Loucy (cell line): ENCODE data around the gene RACGAP1.

ENCODE experiments used
- H2AFZ ChIP-seq: fragments of 200-600 bp; sonication (generic); 2 replicates; pipeline ENCODE4 v1.6.0; 2016; ENCODE audit warnings: antibody characterized with exemption, mild to moderate bottlenecking, low read length, moderate library complexity
- H3F3A ChIP-seq: fragments of 200-600 bp; 2 replicates; pipeline ENCODE4 v1.6.0; 2016; ENCODE audit warnings: antibody characterized with exemption, low read depth, mild to moderate bottlenecking
- H3K27me3 ChIP-seq: fragments of 200-600 bp; sonication (generic); 2 replicates; pipeline ENCODE4 v1.6.1; 2014; ENCODE audit warnings: low read length, mild to moderate bottlenecking; ENCODE audit not compliant: insufficient read depth, poor library complexity, severe bottlenecking
- H3K36me3 ChIP-seq: fragments of 200-600 bp; sonication (generic); 2 replicates; pipeline ENCODE4 v1.6.1; 2016; ENCODE audit warnings: low read length; ENCODE audit not compliant: insufficient read depth
- H3K4me1 ChIP-seq: fragments of 200-600 bp; sonication (generic); 2 replicates; pipeline ENCODE4 v1.5.1; 2014; ENCODE audit warnings: low read length, mild to moderate bottlenecking; ENCODE audit not compliant: insufficient read depth, poor library complexity, severe bottlenecking
- H3K4me2 ChIP-seq: fragments of 200-600 bp; sonication (generic); 2 replicates; pipeline ENCODE4 v1.6.0; 2014; ENCODE audit warnings: antibody characterized with exemption, low read length, low read depth, mild to moderate bottlenecking; ENCODE audit not compliant: poor library complexity, severe bottlenecking
- H3K4me3 ChIP-seq: fragments of 200-600 bp; sonication (generic); 2 replicates; pipeline ENCODE4 v1.5.1; 2014; ENCODE audit warnings: low read length, mild to moderate bottlenecking, mixed read lengths; ENCODE audit not compliant: poor library complexity, severe bottlenecking
- H3K79me2 ChIP-seq: fragments of 200-600 bp; sonication (generic); 2 replicates; pipeline ENCODE4 v1.6.1; 2014; ENCODE audit warnings: low read length; ENCODE audit not compliant: insufficient read depth
- H3K9ac ChIP-seq: fragments of 200-600 bp; sonication (generic); 2 replicates; pipeline ENCODE4 v1.6.0; 2014; ENCODE audit warnings: mild to moderate bottlenecking, low read depth, low read length, moderate library complexity; ENCODE audit not compliant: poor library complexity, severe bottlenecking
- H3K9me2 ChIP-seq: fragments of 200-600 bp; sonication (generic); replicated peaks from 2 replicates; pipeline ENCODE4 v1.6.1; 2016; ENCODE audit warnings: low read depth, low read length, mixed read lengths
- H3K9me3 ChIP-seq: fragments of 200-600 bp; sonication (generic); 2 replicates; pipeline ENCODE4 v1.6.1; 2014; ENCODE audit warnings: mild to moderate bottlenecking, antibody characterized with exemption, low read length, low read depth; ENCODE audit not compliant: insufficient read depth
- H4K20me1 ChIP-seq: fragments of 200-600 bp; sonication (generic); 2 replicates; pipeline ENCODE4 v1.6.0; 2014; ENCODE audit warnings: antibody characterized with exemption, low read length, mild to moderate bottlenecking; ENCODE audit not compliant: insufficient read depth, poor library complexity, severe bottlenecking
- CTCF ChIP-seq: fragments of 200-600 bp; sonication (generic); conservative IDR thresholded peaks from 2 replicates; pipeline ENCODE4 v1.5.1; 2014; ENCODE audit warnings: mild to moderate bottlenecking, antibody characterized with exemption, low read length
- EZH2phosphoT487 ChIP-seq: fragments of 200-600 bp; IDR thresholded peaks from 2 replicates; pipeline ENCODE4 v1.6.1; 2018; ENCODE audit warnings: antibody characterized with exemption, mild to moderate bottlenecking, moderate library complexity, borderline replicate concordance

The RACGAP1 gene

GRCh38 chr12:50072198-50072907 lies 47.1 kb upstream of the RACGAP1 start:
- H2AFZ ChIP-seq, result no peak overlapping the region
- H3K4me2 ChIP-seq, result no peak overlapping the region
- H3K36me3 ChIP-seq, result no peaks in the 10 kb centered on the region
- H4K20me1 ChIP-seq, result no peaks in the 10 kb centered on the region
- H3K79me2 ChIP-seq, result no peaks in the 10 kb centered on the region
- no peaks in the 10 kb centered on the region for H3K9me3 ChIP-seq
- H3K4me3 ChIP-seq, result no peak overlapping the region
- no peak for TF ChIP-seq CTCF
- no peak for TF ChIP-seq EZH2phosphoT487
- H3K9me2 ChIP-seq, result no peaks in the 10 kb centered on the region
- no peaks in the 10 kb centered on the region for H3F3A ChIP-seq
- no peak overlapping the region for H3K9ac ChIP-seq
- no peaks in the 10 kb centered on the region for H3K27me3 ChIP-seq
- H3K4me1 ChIP-seq, result peaks cover 5% of the 10 kb centered on the region

GRCh38 chr12:50070314-50071060 lies 45.2 kb upstream of the RACGAP1 start:
- Histone ChIP-seq H3K9me2 (no peaks in the 10 kb centered on the region), H3K4me2 (peak overlapping the region; percentile 41), H3K4me3 (peak overlapping the region; percentile 32), H3K36me3 (no peaks in the 10 kb centered on the region), H3K4me1 (peaks cover 21% of the 10 kb centered on the region), H4K20me1 (no peaks in the 10 kb centered on the region), H3K27me3 (no peaks in the 10 kb centered on the region), H3F3A (no peaks in the 10 kb centered on the region), H3K9ac (peak overlapping the region; percentile 9), H3K79me2 (no peaks in the 10 kb centered on the region), H2AFZ (peak overlapping the region; percentile 57), H3K9me3 (no peaks in the 10 kb centered on the region)
- TF ChIP-seq CTCF (peak; percentile 96), EZH2phosphoT487 (no peak)

GRCh38 chr12:50069539-50069938 lies 44.2 kb upstream of the RACGAP1 start:
- no peaks in the 10 kb centered on the region for H4K20me1 ChIP-seq
- TF ChIP-seq EZH2phosphoT487 (no peak), CTCF (no peak)
- H3K9ac ChIP-seq, result no peak overlapping the region
- no peaks in the 10 kb centered on the region for H3K27me3 ChIP-seq
- no peaks in the 10 kb centered on the region for H3K9me2 ChIP-seq
- H2AFZ ChIP-seq, result no peak overlapping the region
- H3K4me1 ChIP-seq, result peaks cover 22% of the 10 kb centered on the region
- H3K4me2 ChIP-seq, result no peak overlapping the region
- H3K79me2 ChIP-seq, result no peaks in the 10 kb centered on the region
- no peaks in the 10 kb centered on the region for H3K9me3 ChIP-seq
- no peak overlapping the region for H3K4me3 ChIP-seq
- no peaks in the 10 kb centered on the region for H3F3A ChIP-seq
- H3K36me3 ChIP-seq, result no peaks in the 10 kb centered on the region
